Suprapubic skin (tissue), 3 donors: ENCODE results near the gene RNF215.

ENCODE experiments used
- CTCF ChIP-seq, 2 donors: fragments of 200-600 bp in 1 of 2; fragments of 450-650 bp in 1 of 2; sonication (generic) in 1 of 2; IDR thresholded peaks; one replicate each; pipeline ENCODE4 v1.5.1; 2016 to 2019; ENCODE audit warnings: antibody characterized with exemption in 2 of 2, mild to moderate bottlenecking in 1 of 2, moderate library complexity in 1 of 2
- EP300 ChIP-seq: sonication (generic); formaldehyde crosslinking; IDR thresholded peaks from one replicate; pipeline ENCODE4 v1.6.1; 2017; ENCODE audit warnings: antibody characterized with exemption
- POLR2A ChIP-seq, 2 donors: fragments of 450-650 bp; IDR thresholded peaks; one replicate each; pipeline ENCODE4 v1.6.1; 2017; ENCODE audit warnings: antibody characterized with exemption in 2 of 2, mild to moderate bottlenecking in 2 of 2, moderate library complexity in 2 of 2

GRCh38 chr22:30336752-30337460, 50.3 kb downstream of the RNF215 start:
- TF ChIP-seq CTCF (IDR thresholded peaks at IDR 0.05) (no peak), EP300 (no peak), POLR2A (IDR thresholded peaks at IDR 0.05) (no peak)
